ENCODE measurements around the gene PTPN6.

The PTPN6 gene

DNA sequence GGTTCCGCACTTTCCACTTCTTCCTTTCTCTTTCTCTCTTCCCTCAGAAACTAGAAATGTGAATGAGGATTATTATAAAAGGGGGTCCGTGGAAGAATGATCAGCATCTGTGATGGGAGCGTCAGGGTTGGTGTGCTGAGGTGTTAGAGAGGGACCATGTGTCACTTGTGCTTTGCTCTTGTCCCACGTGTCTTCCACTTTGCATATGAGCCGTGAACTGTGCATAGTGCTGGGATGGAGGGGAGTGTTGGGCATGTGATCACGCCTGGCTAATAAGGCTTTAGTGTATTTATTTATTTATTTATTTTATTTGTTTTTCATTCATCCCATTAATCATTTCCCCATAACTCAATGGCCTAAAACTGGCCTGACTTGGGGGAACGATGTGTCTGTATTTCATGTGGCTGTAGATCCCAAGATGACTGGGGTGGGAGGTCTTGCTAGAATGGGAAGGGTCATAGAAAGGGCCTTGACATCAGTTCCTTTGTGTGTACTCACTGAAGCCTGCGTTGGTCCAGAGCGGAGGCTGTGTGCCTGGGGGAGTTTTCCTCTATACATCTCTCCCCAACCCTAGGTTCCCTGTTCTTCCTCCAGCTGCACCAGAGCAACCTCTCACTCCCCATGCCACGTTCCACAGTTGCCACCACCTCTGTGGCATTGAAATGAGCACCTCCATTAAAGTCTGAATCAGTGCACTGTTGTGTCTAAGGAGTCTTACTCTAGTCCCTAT, 28.0 kb upstream of the PTPN6 start:
- DNase-seq (ENCODE audit: low read depth), result no peak

DNA sequence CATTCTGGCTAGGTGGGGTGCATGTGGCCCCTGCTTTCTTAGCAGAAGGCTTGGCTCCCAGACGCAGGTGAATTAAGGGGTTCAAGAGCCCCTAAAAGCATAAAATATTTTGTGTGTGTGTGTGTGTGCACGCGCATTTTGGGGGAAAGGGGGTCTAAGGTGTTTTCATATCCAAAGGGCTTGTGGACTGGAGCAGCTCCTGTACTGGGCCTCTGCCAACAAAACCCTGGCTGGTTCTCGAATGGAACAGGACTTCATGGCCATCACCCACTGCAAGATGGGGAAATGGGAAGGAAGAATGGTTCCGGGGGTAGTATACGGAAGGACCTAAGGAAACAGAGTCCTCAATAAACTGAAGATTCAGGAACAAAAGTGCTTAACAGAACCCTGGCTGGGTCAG, 27.3 kb upstream of the PTPN6 start:
- no peak for DNase-seq (ENCODE audit: low read depth)

DNA sequence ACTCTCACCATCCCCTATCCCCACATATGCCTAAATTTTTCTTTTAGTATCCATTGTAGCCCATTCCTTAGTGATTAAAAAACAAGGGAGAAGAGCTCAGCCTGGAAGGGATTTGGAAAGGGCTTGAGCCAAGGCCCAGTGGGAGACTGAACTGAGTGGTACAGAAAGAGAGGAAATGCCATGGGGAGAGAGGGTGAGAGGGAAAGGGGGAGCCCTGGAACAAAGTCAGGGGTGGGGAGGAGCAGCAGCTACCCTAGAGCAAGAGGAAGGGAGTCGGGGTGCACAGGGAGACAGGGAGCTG, 26.0 kb upstream of the PTPN6 start:
- DNase-seq (ENCODE audit: low read depth), result no peak

DNA sequence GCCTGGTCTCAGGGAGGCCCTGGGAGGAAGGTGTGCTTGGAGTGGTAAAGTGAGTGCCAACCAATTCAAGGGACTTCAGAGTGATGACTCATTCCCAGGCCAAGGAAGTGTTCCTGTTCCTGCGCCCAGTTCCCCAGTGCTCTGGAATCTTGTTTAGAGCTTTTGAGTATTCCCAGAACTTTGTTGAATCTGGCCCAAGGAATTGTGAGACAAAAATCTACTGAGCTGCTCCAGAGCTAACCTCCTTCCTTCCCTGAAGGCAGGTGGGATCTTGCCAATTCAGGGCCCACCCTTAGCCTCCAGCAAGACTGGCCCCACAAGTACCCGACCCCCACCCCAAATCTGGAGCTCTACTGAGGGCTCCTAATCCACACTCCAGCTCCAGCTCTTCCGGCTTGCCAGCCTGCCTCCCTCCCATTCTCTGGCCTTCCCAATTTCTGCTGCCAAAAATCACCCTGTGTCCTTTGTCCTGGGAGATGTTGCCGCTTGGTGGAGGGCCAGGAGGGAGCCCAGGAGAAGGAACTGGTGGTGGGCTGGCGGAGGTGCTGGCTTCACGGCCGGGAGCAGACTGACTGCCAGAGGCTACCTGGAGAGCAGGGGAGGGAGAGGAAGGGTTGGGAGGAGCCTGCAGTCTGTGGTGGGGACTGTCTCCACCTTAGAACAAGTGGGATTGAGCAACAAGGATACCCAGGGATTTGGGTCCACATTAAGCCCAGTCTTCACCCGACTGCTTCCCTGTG, 25.4 kb upstream of the PTPN6 start:
- no peak for DNase-seq (ENCODE audit: low read depth)

DNA sequence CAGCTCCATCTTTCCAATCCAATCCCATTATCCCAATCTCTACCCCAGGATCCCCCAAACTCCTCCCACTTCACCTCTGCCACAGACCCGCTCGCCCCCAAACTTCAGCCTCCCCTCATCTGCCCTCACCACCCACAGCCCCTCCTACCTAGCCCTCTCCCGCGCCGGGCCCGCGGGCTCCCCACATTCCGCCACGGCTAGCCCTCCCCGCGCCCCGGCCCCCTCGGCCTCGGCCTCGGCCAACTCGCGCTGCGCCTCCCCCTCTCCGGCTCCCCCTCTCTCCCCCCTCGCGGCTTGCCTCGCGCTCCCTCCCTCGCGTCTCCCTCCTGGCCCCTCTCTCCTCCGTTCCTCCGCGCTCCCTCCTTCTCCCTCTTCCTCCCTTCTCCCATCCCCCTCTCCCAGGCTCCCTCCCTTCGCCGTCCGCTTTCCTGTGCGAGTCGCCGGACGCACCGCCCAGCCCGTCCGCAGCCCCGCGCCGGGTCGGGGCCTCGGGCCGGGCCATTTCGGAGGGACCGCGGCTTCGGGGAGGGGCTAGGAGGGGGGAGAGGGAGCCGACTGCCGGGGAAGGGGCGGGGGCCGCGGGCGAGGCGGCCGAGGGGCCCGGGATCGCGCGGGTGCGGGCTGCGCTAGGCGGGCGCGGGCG, 23.7 kb upstream of the PTPN6 start, which contains the start of gene ATN1:
TSS of gene ATN1 (plus strand) at position 581 of the 643 bp plus-strand sequence. CDS start 6,043 bp downstream, outside the sequence.
- DNase-seq (ENCODE audit: low read depth), result peak; percentile 75

DNA sequence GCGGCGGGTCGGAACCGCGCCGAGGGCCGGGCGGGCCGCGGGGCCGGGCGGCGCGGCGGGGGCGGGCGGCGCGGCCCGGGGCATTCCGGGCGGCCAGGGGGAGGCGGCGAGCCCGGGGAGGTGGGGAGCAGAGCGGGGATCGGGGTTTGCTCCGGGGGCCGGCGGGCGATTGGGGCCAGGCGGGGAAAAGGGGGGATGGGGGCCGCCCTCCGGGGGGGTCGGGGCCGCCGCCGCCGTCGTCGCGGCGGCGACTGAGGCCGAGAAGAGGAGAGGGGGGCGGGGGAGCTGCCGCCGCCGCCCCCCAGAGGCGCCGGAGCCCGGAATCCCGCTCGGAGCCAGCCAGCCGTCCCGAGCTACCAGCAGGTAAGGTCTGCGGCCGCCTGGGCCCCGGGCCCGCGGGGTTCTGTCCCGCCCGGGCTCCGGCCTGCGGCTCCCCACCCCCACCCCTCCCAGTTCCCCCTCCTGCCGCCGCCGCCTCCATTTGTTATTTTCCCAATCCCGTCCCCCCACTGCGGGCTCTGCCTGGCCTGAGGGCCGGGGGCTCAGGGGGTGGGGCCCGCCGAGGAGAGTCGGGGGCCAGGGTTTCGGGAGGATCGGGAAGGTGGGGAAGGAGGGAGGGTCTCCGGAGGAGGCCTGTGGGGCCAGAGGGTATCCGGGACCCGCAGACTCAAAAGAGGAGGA, 23.0 kb upstream of the PTPN6 start:
- DNase-seq (ENCODE audit: low read depth), result no peak

DNA sequence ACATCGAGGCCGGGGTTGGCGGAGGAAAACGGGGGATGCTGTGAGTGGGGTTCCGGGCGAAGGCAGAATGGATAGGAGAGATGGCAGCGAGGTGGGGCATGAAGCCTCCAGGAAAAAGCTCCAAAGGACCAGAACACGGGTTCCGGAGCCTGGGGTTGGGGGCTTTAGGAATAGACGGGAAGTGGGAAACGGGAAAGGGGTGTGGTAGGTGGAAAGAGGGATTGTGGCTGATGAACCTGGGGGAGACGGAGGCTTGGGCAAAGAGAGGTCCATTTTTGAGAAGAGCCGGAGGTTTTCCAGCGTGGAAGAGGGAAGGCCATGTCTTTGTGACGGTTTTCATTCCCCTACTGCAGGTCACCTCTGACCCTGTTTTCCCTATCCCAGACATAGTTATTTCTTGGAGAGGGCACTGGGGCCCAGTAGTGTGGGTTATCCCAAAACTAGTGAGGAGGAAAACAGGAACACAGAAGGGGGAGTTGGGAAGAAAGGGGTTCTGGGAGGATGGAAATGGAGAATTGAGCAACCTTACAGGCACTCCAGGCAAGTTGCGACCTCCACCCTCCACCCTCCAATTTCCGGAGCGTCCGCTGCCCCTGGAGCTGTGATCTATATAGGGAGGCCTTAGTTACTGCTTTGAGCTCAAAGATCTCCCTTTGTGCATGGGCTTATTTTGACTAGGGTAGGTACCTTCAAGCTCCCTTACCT, 22.3 kb upstream of the PTPN6 start:
- DNase-seq (ENCODE audit: low read depth), result no peak

DNA sequence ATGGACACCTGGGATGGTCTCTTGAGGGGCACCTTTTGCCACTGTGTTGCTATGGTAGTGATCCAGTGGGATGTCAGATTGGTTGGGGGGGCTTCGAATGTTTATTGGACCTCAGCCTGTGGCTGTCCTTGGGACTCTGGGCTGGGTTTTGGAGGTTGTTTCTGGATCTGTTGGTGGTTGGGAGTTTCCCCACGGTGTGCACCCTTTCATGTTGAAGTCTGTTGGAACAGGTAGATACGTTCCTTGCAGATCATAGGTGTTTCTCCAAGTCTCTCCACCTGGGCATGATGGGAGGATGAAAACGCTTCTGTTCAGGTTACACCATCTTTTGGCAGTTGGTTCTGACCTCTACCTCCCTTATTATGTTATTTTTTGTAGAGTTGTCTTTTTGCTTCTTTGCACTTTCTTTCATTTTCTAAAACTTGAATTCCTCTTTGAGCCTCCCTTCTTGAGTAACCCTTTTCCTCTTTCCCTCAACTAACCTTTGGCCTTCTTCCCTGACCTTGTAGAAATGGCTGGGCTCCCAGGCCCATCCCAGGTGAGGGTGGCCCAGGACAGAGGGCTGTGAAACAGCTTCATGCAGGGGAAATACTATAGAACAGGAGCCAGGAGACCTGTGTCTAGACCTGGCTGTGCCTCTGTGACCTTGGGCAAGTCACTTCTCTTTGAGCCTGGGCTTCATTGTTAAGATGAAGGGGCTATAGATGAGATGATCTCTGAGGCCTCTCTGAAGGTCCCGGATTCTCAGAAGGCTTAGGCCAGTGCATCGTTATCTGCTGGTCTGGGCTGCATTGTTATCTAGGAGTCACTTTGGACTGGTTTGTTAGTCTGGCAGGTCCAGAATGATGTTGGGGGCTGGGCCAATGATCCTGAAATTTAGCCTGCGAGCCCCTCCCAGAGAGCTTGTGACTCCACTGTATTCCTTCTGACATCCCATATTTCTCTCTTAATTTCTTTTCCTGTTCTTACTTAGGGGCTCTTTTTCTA, 21.4 kb upstream of the PTPN6 start:
- DNase-seq (ENCODE audit: low read depth), result no peak

DNA sequence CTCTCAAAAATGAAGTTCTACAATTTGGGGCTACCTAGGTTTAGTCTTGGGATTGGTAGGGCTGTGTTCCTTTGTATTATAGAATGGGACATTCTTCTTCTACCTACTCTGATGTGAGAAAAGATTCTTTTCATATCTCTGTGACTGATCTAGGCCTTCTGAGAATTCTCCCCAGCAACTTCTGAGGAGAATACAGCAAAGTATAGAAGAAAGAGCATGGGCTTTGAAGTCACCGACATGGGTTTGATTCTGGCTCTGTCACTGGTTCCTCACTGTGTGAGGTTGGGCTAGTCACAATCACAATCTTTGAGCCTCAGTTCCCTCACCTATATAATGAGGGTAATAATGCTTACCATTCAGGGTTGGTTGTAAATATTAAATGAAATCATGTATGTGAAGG, 18.4 kb upstream of the PTPN6 start:
- no peak for DNase-seq (ENCODE audit: low read depth)

DNA sequence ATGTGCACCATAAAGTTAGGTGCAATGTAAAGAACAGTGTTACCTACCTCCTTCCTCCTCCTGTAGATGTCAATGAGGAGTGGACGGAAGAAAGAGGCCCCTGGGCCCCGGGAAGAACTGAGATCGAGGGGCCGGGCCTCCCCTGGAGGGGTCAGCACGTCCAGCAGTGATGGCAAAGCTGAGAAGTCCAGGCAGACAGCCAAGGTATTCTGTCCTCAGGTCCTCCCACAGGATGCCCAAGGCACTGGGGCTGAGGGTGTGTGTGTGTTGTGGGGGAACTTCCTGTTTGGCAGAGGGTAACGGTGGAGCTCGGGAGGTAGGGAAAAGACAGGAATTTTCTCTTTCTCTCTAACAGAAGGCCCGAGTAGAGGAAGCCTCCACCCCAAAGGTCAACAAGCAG, 17.0 kb upstream of the PTPN6 start:
- no peak for DNase-seq (ENCODE audit: low read depth)

DNA sequence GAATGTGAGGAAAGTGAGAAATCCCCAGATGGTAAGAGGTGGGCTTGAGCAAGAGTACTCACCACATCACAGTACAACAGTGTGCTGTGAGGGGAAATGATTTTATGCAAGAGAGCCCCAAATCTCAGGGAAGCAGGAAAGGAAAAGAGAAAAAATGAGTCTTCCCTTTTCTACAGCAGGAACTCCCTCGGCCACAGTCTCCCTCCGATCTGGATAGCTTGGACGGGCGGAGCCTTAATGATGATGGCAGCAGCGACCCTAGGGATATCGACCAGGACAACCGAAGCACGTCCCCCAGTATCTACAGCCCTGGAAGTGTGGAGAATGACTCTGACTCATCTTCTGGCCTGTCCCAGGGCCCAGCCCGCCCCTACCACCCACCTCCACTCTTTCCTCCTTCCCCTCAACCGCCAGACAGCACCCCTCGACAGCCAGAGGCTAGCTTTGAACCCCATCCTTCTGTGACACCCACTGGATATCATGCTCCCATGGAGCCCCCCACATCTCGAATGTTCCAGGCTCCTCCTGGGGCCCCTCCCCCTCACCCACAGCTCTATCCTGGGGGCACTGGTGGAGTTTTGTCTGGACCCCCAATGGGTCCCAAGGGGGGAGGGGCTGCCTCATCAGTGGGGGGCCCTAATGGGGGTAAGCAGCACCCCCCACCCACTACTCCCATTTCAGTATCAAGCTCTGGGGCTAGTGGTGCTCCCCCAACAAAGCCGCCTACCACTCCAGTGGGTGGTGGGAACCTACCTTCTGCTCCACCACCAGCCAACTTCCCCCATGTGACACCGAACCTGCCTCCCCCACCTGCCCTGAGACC, 15.6 kb upstream of the PTPN6 start:
- DNase-seq (ENCODE audit: low read depth), result no peak

DNA sequence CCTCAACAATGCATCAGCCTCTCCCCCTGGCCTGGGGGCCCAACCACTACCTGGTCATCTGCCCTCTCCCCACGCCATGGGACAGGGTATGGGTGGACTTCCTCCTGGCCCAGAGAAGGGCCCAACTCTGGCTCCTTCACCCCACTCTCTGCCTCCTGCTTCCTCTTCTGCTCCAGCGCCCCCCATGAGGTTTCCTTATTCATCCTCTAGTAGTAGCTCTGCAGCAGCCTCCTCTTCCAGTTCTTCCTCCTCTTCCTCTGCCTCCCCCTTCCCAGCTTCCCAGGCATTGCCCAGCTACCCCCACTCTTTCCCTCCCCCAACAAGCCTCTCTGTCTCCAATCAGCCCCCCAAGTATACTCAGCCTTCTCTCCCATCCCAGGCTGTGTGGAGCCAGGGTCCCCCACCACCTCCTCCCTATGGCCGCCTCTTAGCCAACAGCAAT, 14.9 kb upstream of the PTPN6 start:
- no peak for DNase-seq (ENCODE audit: low read depth)

DNA sequence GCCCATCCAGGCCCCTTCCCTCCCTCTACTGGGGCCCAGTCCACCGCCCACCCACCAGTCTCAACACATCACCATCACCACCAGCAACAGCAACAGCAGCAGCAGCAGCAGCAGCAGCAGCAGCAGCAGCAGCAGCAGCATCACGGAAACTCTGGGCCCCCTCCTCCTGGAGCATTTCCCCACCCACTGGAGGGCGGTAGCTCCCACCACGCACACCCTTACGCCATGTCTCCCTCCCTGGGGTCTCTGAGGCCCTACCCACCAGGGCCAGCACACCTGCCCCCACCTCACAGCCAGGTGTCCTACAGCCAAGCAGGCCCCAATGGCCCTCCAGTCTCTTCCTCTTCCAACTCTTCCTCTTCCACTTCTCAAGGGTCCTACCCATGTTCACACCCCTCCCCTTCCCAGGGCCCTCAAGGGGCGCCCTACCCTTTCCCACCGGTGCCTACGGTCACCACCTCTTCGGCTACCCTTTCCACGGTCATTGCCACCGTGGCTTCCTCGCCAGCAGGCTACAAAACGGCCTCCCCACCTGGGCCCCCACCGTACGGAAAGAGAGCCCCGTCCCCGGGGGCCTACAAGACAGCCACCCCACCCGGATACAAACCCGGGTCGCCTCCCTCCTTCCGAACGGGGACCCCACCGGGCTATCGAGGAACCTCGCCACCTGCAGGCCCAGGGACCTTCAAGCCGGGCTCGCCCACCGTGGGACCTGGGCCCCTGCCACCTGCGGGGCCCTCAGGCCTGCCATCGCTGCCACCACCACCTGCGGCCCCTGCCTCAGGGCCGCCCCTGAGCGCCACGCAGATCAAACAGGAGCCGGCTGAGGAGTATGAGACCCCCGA, 14.3 kb upstream of the PTPN6 start:
- DNase-seq (ENCODE audit: low read depth), result no peak

DNA sequence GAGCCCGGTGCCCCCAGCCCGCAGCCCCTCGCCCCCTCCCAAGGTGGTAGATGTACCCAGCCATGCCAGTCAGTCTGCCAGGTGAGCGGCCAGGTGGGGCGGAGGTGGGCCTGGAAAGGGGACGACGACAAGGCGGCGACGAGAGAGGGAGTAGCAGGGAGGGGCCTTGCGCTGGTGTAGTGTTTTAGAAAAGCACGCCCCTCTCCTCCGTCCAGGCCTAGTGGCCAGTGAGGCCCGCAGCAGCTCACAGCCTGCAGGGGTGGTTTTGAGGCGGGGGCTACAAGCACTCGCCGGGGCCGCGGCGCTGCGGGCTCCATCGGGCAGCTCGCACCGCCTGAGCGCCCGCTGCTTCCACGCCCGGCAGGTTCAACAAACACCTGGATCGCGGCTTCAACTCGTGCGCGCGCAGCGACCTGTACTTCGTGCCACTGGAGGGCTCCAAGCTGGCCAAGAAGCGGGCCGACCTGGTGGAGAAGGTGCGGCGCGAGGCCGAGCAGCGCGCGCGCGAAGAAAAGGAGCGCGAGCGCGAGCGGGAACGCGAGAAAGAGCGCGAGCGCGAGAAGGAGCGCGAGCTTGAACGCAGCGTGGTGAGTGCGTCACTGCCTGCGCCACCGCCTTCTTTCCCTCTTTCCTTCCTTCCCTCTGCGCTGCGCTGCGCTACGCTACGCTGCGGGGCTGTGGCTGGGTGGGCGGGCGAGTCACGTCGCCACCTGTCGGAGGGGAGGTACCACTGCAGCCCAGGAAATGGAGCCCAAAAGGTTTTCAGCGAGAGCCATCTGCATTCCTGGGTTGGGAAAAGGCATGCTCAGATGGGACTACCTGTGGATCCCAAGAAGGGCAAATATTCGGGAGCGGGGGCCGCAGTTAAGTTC, 13.4 kb upstream of the PTPN6 start:
- peak; percentile 84 for DNase-seq (ENCODE audit: low read depth)

DNA sequence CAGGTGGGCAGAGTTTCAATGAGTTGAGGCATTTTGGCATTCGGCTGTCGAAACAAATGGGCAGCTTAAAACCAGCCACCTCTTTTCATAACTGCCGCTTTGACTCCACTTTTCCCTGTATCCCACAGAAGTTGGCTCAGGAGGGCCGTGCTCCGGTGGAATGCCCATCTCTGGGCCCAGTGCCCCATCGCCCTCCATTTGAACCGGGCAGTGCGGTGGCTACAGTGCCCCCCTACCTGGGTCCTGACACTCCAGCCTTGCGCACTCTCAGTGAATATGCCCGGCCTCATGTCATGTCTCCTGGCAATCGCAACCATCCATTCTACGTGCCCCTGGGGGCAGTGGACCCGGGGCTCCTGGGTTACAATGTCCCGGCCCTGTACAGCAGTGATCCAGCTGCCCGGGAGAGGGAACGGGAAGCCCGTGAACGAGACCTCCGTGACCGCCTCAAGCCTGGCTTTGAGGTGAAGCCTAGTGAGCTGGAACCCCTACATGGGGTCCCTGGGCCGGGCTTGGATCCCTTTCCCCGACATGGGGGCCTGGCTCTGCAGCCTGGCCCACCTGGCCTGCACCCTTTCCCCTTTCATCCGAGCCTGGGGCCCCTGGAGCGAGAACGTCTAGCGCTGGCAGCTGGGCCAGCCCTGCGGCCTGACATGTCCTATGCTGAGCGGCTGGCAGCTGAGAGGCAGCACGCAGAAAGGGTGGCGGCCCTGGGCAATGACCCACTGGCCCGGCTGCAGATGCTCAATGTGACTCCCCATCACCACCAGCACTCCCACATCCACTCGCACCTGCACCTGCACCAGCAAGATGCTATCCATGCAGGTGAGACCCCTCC, 12.6 kb upstream of the PTPN6 start:
- no peak for DNase-seq (ENCODE audit: low read depth)

DNA sequence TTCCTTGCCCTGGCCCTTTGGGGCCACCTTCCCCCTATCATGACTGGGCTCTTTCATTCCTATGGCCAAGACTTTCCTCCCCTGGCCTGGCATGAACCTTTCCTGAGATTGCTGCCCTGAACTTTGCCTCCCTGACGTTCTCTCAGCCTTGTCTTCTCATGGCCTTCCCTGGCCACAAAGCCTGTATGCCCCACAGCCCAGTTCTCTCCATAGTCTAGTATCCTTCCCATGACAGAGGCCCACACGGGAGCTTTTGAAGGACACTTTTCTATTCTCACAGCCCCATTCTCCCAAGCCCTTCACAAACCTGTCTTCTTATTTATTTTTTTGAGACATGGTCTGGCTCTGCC, 12.0 kb upstream of the PTPN6 start:
- no peak for DNase-seq (ENCODE audit: low read depth)

DNA sequence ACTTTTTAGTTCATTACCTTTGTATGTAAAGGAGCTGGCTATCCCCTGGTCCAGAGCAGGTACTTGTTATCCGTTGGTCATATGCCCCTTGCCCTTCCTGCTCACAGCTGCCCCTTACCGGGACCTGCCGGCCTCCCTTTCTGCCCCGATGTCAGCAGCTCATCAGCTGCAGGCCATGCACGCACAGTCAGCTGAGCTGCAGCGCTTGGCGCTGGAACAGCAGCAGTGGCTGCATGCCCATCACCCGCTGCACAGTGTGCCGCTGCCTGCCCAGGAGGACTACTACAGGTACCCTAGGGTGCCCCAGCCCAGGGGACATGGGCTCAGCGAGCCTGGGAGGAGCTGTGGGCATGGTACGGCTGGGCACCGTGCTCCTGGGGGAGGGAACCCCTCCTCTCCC, 9.9 kb upstream of the PTPN6 start:
- no peak for DNase-seq (ENCODE audit: low read depth)

All from CMK (cell line).